Measurements from ENCODE around the gene ALDH3B2. TPM values are rescaled to one million over a fixed set of nuclear protein-coding genes. Genes with fewer than 3 reads are reported as not detected.
"Not testable (repeated sequence)": the region's sequence is repeated elsewhere in the genome, so short reads cannot be mapped to it uniquely, and the experiment has no call there.

The ALDH3B2 gene
- total and polyA plus RNA-seq, 8 donors: 0.89 to 23.5 TPM; not detected in 6

GRCh38 chr11:67638535-67639437 is 35.6 kb downstream of the ALDH3B2 start:
- Histone ChIP-seq H3K9me3 (no peaks in the 10 kb centered on the region), H3K4me1 (peaks cover 0 to 11% (median 2%) of the 10 kb centered on the region in 4 donors), H3K27me3 (peaks cover 0 to 28% (median 6%) of the 10 kb centered on the region in 3 donors), H3K36me3 (no peaks in the 10 kb centered on the region), H3K4me3 (no peak overlapping the region), H3K27ac (no peak overlapping the region)
- no peak for DNase-seq
- WGBS, 5 donors: 85 to 94% (median 89%) methylated on average over 9 to 24 of the region's 24 CpGs
- TF ChIP-seq CTCF (IDR thresholded peaks at IDR 0.05) (no peak), POLR2A (IDR thresholded peaks at IDR 0.05) (no peak), EP300 (IDR thresholded peaks at IDR 0.05) (no peak), POLR2AphosphoS5 (IDR thresholded peaks at IDR 0.05) (no peak)
- intact Hi-C loops (cut with DNase I; ENCODE audit: low total_unique reads): no loop called here

- H3K4me3 ChIP-seq; H3K36me3 ChIP-seq; DNase-seq; intact Hi-C loops (cut with DNase I; ENCODE audit: low total_unique reads); H3K9me3 ChIP-seq: not testable (repeated sequence)
- H3K27ac ChIP-seq: peak overlapping the region in 2 of 5 donors; percentile 19 to 50
- peaks cover 0 to 28% (median 6%) of the 10 kb centered on the region in 3 donors for H3K27me3 ChIP-seq
- 53 to 73% (median 61%) methylated on average over 3 of the region's 3 CpGs for WGBS, 5 donors
- H3K4me1 ChIP-seq: peaks cover 0 to 24% (median 11%) of the 10 kb centered on the region in 4 donors
Observed at GRCh38 chr11:67637441-67637840, 37.0 kb downstream of the ALDH3B2 start.

- no peak overlapping the region for H3K4me3 ChIP-seq
- no peaks in the 10 kb centered on the region for H3K36me3 ChIP-seq
- intact Hi-C loops (cut with DNase I; ENCODE audit: low total_unique reads): no loop called here
- WGBS, 5 donors: 76 to 83% (median 82%) methylated on average over 6 of the region's 6 CpGs
- H3K9me3 ChIP-seq: no peaks in the 10 kb centered on the region
- peaks cover 0 to 28% (median 16%) of the 10 kb centered on the region in 4 donors for H3K4me1 ChIP-seq
- peaks cover 0 to 28% (median 6%) of the 10 kb centered on the region in 3 donors for H3K27me3 ChIP-seq
- DNase-seq: no peak
- TF ChIP-seq POLR2AphosphoS5 (IDR thresholded peaks at IDR 0.05) (no peak), EP300 (IDR thresholded peaks at IDR 0.05) (no peak), CTCF (IDR thresholded peaks at IDR 0.05) (no peak), POLR2A (IDR thresholded peaks at IDR 0.05) (no peak)
- H3K27ac ChIP-seq: peak overlapping the region in 2 of 5 donors; percentile 19 to 50
Observed at GRCh38 chr11:67636962-67637361, 37.5 kb downstream of the ALDH3B2 start.

GRCh38 chr11:67635231-67635521 is 39.2 kb downstream of the ALDH3B2 start:
- TF ChIP-seq POLR2AphosphoS5 (IDR thresholded peaks at IDR 0.05) (no peak), EP300 (IDR thresholded peaks at IDR 0.05) (no peak), CTCF (IDR thresholded peaks at IDR 0.05) (no peak), POLR2A (IDR thresholded peaks at IDR 0.05) (no peak)
- H3K36me3 ChIP-seq: no peaks in the 10 kb centered on the region
- intact Hi-C loops (cut with DNase I; ENCODE audit: low total_unique reads): no loop called here
- H3K4me3 ChIP-seq: no peak overlapping the region
- H3K9me3 ChIP-seq: no peaks in the 10 kb centered on the region
- peaks cover 0 to 12% (median 2%) of the 10 kb centered on the region in 3 donors for H3K27me3 ChIP-seq
- WGBS, 5 donors: 76 to 90% (median 87%) methylated on average over 4 of the region's 4 CpGs
- DNase-seq: no peak
- H3K27ac ChIP-seq: no peak overlapping the region
- peaks cover 9 to 43% (median 32%) of the 10 kb centered on the region in 4 donors for H3K4me1 ChIP-seq

All from stomach (tissue), 9 donors.